Astrocyte of the spinal cord (primary cell): ENCODE data around the gene LMF2.
A peak's percentile ranks its signal among the peaks of the same experiment; 100 is the strongest.

ENCODE experiments used
- DNase-seq: peaks from one replicate; pipeline ENCODE4 v3.0.0; 2011; ENCODE audit warnings: low read depth, low spot score
- H3K4me3 ChIP-seq: 2 replicates; pipeline ENCODE4 v1.5.1; 2011; ENCODE audit warnings: low read depth, mild to moderate bottlenecking, low read length, moderate library complexity
- CTCF ChIP-seq: IDR thresholded peaks from 2 replicates; pipeline ENCODE4 v1.5.1; 2012; ENCODE audit warnings: low read depth, mild to moderate bottlenecking, low read length, inconsistent platforms
- in situ Hi-C: cut with HindIII; loops from 2 replicates; pipeline ENCODE4 v1.10.0; 2017; ENCODE audit warnings: low sequenced_read_pairs

The LMF2 gene

GRCh38 chr22:50529416-50529896, 22.0 kb upstream of the LMF2 start:
- in situ Hi-C loops: no loop called here
- no peak for TF ChIP-seq CTCF
- DNase-seq: no peak
- peak overlapping the region; percentile 18 for H3K4me3 ChIP-seq

- no peak overlapping the region for H3K4me3 ChIP-seq
- no peak for TF ChIP-seq CTCF
- in situ Hi-C loops: no loop called here
- no peak for DNase-seq
These were observed 21.3 kb upstream of the LMF2 start for GRCh38 chr22:50528682-50529415.

GRCh38 chr22:50527921-50528681, 20.6 kb upstream of the LMF2 start:
- no peak for DNase-seq
- no peak for TF ChIP-seq CTCF
- H3K4me3 ChIP-seq: no peak overlapping the region
- in situ Hi-C loops: no loop called here

- in situ Hi-C loops: no loop called here
- peak overlapping the region; percentile 72 for H3K4me3 ChIP-seq
- no peak for TF ChIP-seq CTCF
These were observed 19.6 kb upstream of the LMF2 start for GRCh38 chr22:50526834-50527801.

GRCh38 chr22:50526108-50526833, 18.8 kb upstream of the LMF2 start:
- TF ChIP-seq CTCF: peak; percentile 45
- peak overlapping the region; percentile 72 for H3K4me3 ChIP-seq
- peak; percentile 72 for DNase-seq
- in situ Hi-C loops: no loop called here

More at GRCh38 chr22:50526834-50527801, 19.6 kb upstream of the LMF2 start:
- no peak for DNase-seq

GRCh38 chr22:50525858-50526107, 18.3 kb upstream of the LMF2 start:
- H3K4me3 ChIP-seq: peak overlapping the region; percentile 72
- in situ Hi-C loops: no loop called here
- no peak for TF ChIP-seq CTCF
- no peak for DNase-seq
